NCI-H187 treated with DMSO at 0.1 percent for 48 hours (cell line): ENCODE results near the gene ADARB2.
"Not testable (repeated sequence)": the region's sequence is repeated elsewhere in the genome, so short reads cannot be mapped to it uniquely, and the experiment has no call there.

Experiments used
- DNase-seq: peaks from one replicate; lab custom pipeline; 2025; lab: John Stamatoyannopoulos, UW

Gene ADARB2

GRCh38 chr10:1255118-1255517 lies 482.2 kb downstream of the ADARB2 start:
- DNase-seq, result no peak

- no peak for DNase-seq
These were observed 483.6 kb downstream of the ADARB2 start for GRCh38 chr10:1253523-1254353.

GRCh38 chr10:1251769-1252168 lies 485.6 kb downstream of the ADARB2 start:
- DNase-seq, result no peak

- DNase-seq, result peak; percentile 92
These were observed 488.0 kb downstream of the ADARB2 start for GRCh38 chr10:1249142-1249920.

- DNase-seq, result not testable (repeated sequence)
These were observed 489.1 kb downstream of the ADARB2 start for GRCh38 chr10:1248262-1248630.

GRCh38 chr10:1247598-1248261 lies 489.6 kb downstream of the ADARB2 start:
- no peak for DNase-seq

- no peak for DNase-seq
These were observed 492.8 kb downstream of the ADARB2 start for GRCh38 chr10:1244493-1244892.

GRCh38 chr10:1243486-1244234 lies 493.7 kb downstream of the ADARB2 start:
- DNase-seq, result no peak

- DNase-seq, result no peak
These were observed 494.4 kb downstream of the ADARB2 start for GRCh38 chr10:1242975-1243374.

- DNase-seq, result no peak
These were observed 495.1 kb downstream of the ADARB2 start for GRCh38 chr10:1241973-1242935.

GRCh38 chr10:1241322-1241890 lies 495.9 kb downstream of the ADARB2 start:
- DNase-seq, result no peak

GRCh38 chr10:1240341-1240775 lies 497.0 kb downstream of the ADARB2 start:
- DNase-seq, result no peak

GRCh38 chr10:1233031-1233430 lies 504.3 kb downstream of the ADARB2 start:
- DNase-seq, result no peak

- DNase-seq, result no peak
These were observed 505.0 kb downstream of the ADARB2 start for GRCh38 chr10:1232164-1232911.

GRCh38 chr10:1230592-1231275 lies 506.6 kb downstream of the ADARB2 start:
- DNase-seq, result no peak

- DNase-seq, result no peak
These were observed 507.2 kb downstream of the ADARB2 start for GRCh38 chr10:1230138-1230537.

GRCh38 chr10:1229574-1229973 lies 507.8 kb downstream of the ADARB2 start:
- no peak for DNase-seq

GRCh38 chr10:1229116-1229515 lies 508.2 kb downstream of the ADARB2 start:
- DNase-seq, result no peak

- no peak for DNase-seq
These were observed 508.8 kb downstream of the ADARB2 start for GRCh38 chr10:1228467-1228975.
